Panc1 (cell line): ENCODE data around the gene WRAP53. TPM values are rescaled to one million over a fixed set of nuclear protein-coding genes. Genes with fewer than 3 reads are reported as not detected.

ENCODE experiments used
- ATAC-seq: fragments of 200-7000 bp; cut with Tn5 transposase; 2 replicates; pipeline ENCODE4 v1.9.1; 2020; ENCODE audit warnings: mild to moderate bottlenecking, moderate library complexity
- BruUV-seq: library from RNA; stranded (reverse); fragments of 400-500 nt; replicated peaks from 2 replicates; lab custom pipeline; 2021; lab: Mats Ljungman, UMichigan
- CTCF ChIA-PET: fragments of 300-600 bp; sonication (Branson Sonifier 250); formaldehyde crosslinking; loops from one replicate; lab custom pipeline; 2022; ENCODE audit warnings: antibody characterized with exemption; lab: Charles Lee
- POLR2A ChIA-PET: fragments of 300-600 bp; sonication (Branson Sonifier 250); formaldehyde crosslinking; loops from one replicate; lab custom pipeline; 2022; ENCODE audit warnings: antibody characterized with exemption; lab: Charles Lee
- DNase-seq: peaks from one replicate; pipeline ENCODE4 v3.0.0-alpha.2; 2010; ENCODE audit warnings: low read depth, low spot score
- H3K27ac ChIP-seq: 2 replicates; pipeline ENCODE4 v1.5.1; 2011; ENCODE audit warnings: mild to moderate bottlenecking, low read length, inconsistent platforms
- H3K27me3 ChIP-seq: fragments of 200-500 bp; sonication (Bioruptor generic); 2 replicates; pipeline ENCODE4 v1.6.0; 2014; ENCODE audit warnings: low read length, inconsistent platforms; ENCODE audit not compliant: control insufficient read depth, insufficient read depth
- H3K36me3 ChIP-seq: fragments of 200-500 bp; sonication (Bioruptor generic); 2 replicates; pipeline ENCODE4 v1.5.1; 2014; ENCODE audit warnings: inconsistent platforms, mild to moderate bottlenecking, low read length, moderate library complexity; ENCODE audit not compliant: control insufficient read depth, insufficient read depth
- H3K4me1 ChIP-seq: 2 replicates; pipeline ENCODE4 v1.5.1; 2011; ENCODE audit warnings: inconsistent platforms, mild to moderate bottlenecking, low read length, moderate library complexity; ENCODE audit not compliant: control insufficient read depth, insufficient read depth
- H3K4me3 ChIP-seq, 2 experiments: 2 replicates each; pipeline ENCODE4 v1.5.1; 2011 to 2012; ENCODE audit warnings: low read depth in 2 of 2, low read length in 2 of 2, mild to moderate bottlenecking in 2 of 2, inconsistent platforms in 1 of 2, moderate library complexity in 1 of 2
- H3K9me3 ChIP-seq: fragments of 200-500 bp; sonication (Bioruptor generic); 2 replicates; pipeline ENCODE4 v1.5.1; 2014; ENCODE audit warnings: low read depth, mild to moderate bottlenecking, inconsistent platforms, low read length, moderate library complexity; ENCODE audit not compliant: control insufficient read depth, insufficient read depth
- CTCF ChIP-seq: fragments of 450-650 bp; IDR thresholded peaks from 2 replicates; pipeline ENCODE4 v1.5.1; 2017; ENCODE audit warnings: mild to moderate bottlenecking
- POLR2AphosphoS5 ChIP-seq: IDR thresholded peaks from 2 replicates; pipeline ENCODE4 v1.6.1; 2012; ENCODE audit warnings: mild to moderate bottlenecking, low read depth, low read length, moderate library complexity
- SIN3A ChIP-seq: IDR thresholded peaks from 2 replicates; pipeline ENCODE4 v1.6.1; 2012; ENCODE audit warnings: low read depth, mild to moderate bottlenecking, low read length, moderate library complexity, borderline replicate concordance; ENCODE audit not compliant: insufficient read depth
- TCF7L2 ChIP-seq: IDR thresholded peaks from 2 replicates; pipeline ENCODE4 v1.6.1; 2011; ENCODE audit warnings: mild to moderate bottlenecking, low read depth, low read length, inconsistent platforms
- in situ Hi-C: cut with HindIII; loops from 2 replicates; pipeline ENCODE4 v1.10.0; 2016; ENCODE audit warnings: low sequenced_read_pairs, low pct_unique_long_range_greater_than_20kb
- intact Hi-C: fragments of 100-400 bp; cut with micrococcal nuclease; formaldehyde crosslinking; loops from one replicate; pipeline ENCODE4 v1.10.0; 2022; ENCODE audit not compliant: unreplicated experiment
- total RNA-seq: library from RNA; stranded (reverse); gene quantifications from one replicate; pipeline ENCODE4 v1.2.1, GENCODE V29; 2021; ENCODE audit not compliant: unreplicated experiment
- TF ChIP-seq, protein P1 (sequence below), 2 experiments: IDR thresholded peaks; 2 replicates each; pipeline ENCODE4 v1.6.1; 2011 to 2012; ENCODE audit warnings: low read depth in 2 of 2, control low read depth in 1 of 2, low read length in 1 of 2, mild to moderate bottlenecking in 1 of 2, moderate library complexity in 1 of 2; ENCODE audit not compliant: insufficient read depth in 1 of 2

Gene WRAP53
- total RNA-seq, 1 experiment from 2014 or later, result 27.0 TPM

- CTCF ChIA-PET, result no interaction called here
- Histone ChIP-seq H3K27me3 (no peaks in the 10 kb centered on the region), H3K4me1 (no peaks in the 10 kb centered on the region), H3K4me3 (no peak overlapping the region), H3K9me3 (no peaks in the 10 kb centered on the region), H3K36me3 (no peaks in the 10 kb centered on the region), H3K27ac (no peak overlapping the region)
- DNase-seq (no peak), ATAC-seq (no peak)
- BruUV-seq, result no TSS peak
- intact Hi-C loops (loop anchor here (10.0 kb wide), 1 partner anchor 115 kb away; the partner anchor contains the start of genes CYB5D1, NAA38 and TMEM88), in situ Hi-C loops (no loop called here)
- POLR2A ChIA-PET, result no interaction called here
- TF ChIP-seq TCF7L2, result no peak
- TF ChIP-seq, protein P1, sequence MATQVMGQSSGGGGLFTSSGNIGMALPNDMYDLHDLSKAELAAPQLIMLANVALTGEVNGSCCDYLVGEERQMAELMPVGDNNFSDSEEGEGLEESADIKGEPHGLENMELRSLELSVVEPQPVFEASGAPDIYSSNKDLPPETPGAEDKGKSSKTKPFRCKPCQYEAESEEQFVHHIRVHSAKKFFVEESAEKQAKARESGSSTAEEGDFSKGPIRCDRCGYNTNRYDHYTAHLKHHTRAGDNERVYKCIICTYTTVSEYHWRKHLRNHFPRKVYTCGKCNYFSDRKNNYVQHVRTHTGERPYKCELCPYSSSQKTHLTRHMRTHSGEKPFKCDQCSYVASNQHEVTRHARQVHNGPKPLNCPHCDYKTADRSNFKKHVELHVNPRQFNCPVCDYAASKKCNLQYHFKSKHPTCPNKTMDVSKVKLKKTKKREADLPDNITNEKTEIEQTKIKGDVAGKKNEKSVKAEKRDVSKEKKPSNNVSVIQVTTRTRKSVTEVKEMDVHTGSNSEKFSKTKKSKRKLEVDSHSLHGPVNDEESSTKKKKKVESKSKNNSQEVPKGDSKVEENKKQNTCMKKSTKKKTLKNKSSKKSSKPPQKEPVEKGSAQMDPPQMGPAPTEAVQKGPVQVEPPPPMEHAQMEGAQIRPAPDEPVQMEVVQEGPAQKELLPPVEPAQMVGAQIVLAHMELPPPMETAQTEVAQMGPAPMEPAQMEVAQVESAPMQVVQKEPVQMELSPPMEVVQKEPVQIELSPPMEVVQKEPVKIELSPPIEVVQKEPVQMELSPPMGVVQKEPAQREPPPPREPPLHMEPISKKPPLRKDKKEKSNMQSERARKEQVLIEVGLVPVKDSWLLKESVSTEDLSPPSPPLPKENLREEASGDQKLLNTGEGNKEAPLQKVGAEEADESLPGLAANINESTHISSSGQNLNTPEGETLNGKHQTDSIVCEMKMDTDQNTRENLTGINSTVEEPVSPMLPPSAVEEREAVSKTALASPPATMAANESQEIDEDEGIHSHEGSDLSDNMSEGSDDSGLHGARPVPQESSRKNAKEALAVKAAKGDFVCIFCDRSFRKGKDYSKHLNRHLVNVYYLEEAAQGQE (IDR thresholded peaks at IDR 0.05; ENCODE audit: insufficient read depth in 1 of 2, low read depth in 2 of 2, low read length in 1 of 2), result no peak
- no peak for TF ChIP-seq SIN3A
- TF ChIP-seq POLR2AphosphoS5, result no peak
- TF ChIP-seq CTCF, result no peak
Measured at GRCh38 chr17:7739746-7740145, 51.5 kb downstream of the WRAP53 start.

GRCh38 chr17:7740481-7741001 lies 52.3 kb downstream of the WRAP53 start:
- no peak overlapping the region for H3K4me3 ChIP-seq
- H3K9me3 ChIP-seq, result no peaks in the 10 kb centered on the region
- H3K27ac ChIP-seq, result no peak overlapping the region
- TF ChIP-seq TCF7L2 (no peak), SIN3A (no peak), CTCF (no peak), POLR2AphosphoS5 (no peak)
- TF ChIP-seq, protein P1 (IDR thresholded peaks at IDR 0.05; ENCODE audit: insufficient read depth in 1 of 2, low read depth in 2 of 2, low read length in 1 of 2), result no peak
- intact Hi-C loops (loop anchor here (10.0 kb wide), 1 partner anchor 114 kb away; the partner anchor contains the start of genes CYB5D1, NAA38 and TMEM88), in situ Hi-C loops (no loop called here)
- no peaks in the 10 kb centered on the region for H3K27me3 ChIP-seq
- ChIA-PET CTCF (no interaction called here), POLR2A (no interaction called here)
- H3K4me1 ChIP-seq, result no peaks in the 10 kb centered on the region
- no peaks in the 10 kb centered on the region for H3K36me3 ChIP-seq
- no TSS peak for BruUV-seq
- ATAC-seq (no peak), DNase-seq (no peak)
